Stimulated activated memory B cell treated with anti-CD40 and anti-IgM and Interleukin-4, amounts not matched to agents 10 μg/mL and 1 μg/mL and 100 μg/mL, for 72 hours (primary cell): Measurements from ENCODE around the gene LDHA.

Source experiments
- ATAC-seq: fragments of 150-1000 bp; cut with Tn5 transposase; 2 replicates; pipeline ENCODE4 v1.10.0; 2021
- H3K27ac Mint-ChIP-seq: one replicate; pipeline ENCODE4 v1.8.0; 2022; ENCODE audit warnings: mild to moderate bottlenecking, mixed read lengths
- H3K27me3 Mint-ChIP-seq: one replicate; pipeline ENCODE4 v1.8.0; 2022; ENCODE audit warnings: mixed read lengths
- H3K36me3 Mint-ChIP-seq: one replicate; pipeline ENCODE4 v1.8.0; 2022; ENCODE audit warnings: mixed read lengths
- H3K4me1 Mint-ChIP-seq: one replicate; pipeline ENCODE4 v1.8.0; 2022; ENCODE audit warnings: mixed read lengths
- H3K4me3 Mint-ChIP-seq: one replicate; pipeline ENCODE4 v1.8.0; 2022; ENCODE audit warnings: mild to moderate bottlenecking, moderate library complexity, mixed read lengths
- H3K9me3 Mint-ChIP-seq: one replicate; pipeline ENCODE4 v1.8.0; 2022; ENCODE audit warnings: mixed read lengths

Gene LDHA

DNA sequence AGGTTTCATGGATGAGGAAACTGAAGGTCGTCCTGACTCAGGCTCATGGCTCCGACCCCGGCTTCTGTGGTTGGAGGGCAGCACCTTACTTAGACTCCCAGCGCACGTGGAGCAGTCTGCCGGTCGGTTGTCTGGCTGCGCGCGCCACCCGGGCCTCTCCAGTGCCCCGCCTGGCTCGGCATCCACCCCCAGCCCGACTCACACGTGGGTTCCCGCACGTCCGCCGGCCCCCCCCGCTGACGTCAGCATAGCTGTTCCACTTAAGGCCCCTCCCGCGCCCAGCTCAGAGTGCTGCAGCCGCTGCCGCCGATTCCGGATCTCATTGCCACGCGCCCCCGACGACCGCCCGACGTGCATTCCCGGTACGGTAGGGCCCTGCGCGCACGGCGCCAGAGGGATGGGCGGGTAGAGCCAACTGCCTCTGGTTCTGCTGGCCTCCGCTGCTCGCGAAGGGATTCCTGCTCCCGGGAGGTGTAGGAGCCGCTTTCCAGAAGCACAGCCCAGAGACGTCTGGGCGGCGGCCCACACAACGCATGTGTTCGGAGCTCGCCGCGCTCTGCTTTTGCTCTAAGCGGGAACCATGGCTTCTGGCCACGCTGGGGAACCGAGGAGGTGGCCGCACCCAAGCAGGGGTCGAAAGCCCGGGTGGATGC is at the start of gene LDHA:
LDHA (plus strand) TSS at position 289 of the 653 bp plus-strand sequence. CDS start 2,280 bp downstream, outside the sequence.
- no peaks in the 10 kb centered on the region for H3K27me3 Mint-ChIP-seq
- H3K4me1 Mint-ChIP-seq, result peaks cover 28% of the 10 kb centered on the region
- no peaks in the 10 kb centered on the region for H3K9me3 Mint-ChIP-seq
- H3K36me3 Mint-ChIP-seq, result peaks cover 18% of the 10 kb centered on the region
- H3K4me3 Mint-ChIP-seq, result peak within 1 kb of the TSS; percentile 99
- ATAC-seq, result peak; percentile 91
- H3K27ac Mint-ChIP-seq, result peak within 1 kb of the TSS; percentile 93

- no peak for ATAC-seq
- Mint-ChIP-seq H3K36me3 (peaks cover 45% of the 10 kb centered on the region), H3K27me3 (no peaks in the 10 kb centered on the region), H3K4me1 (no peaks in the 10 kb centered on the region), H3K27ac (no peak overlapping the region), H3K4me3 (no peak overlapping the region), H3K9me3 (no peaks in the 10 kb centered on the region)
These were observed 46.8 kb upstream of the LDHA start for GRCh38 chr11:18347471-18348125.

- Mint-ChIP-seq H3K9me3 (no peaks in the 10 kb centered on the region), H3K27ac (no peak overlapping the region), H3K4me1 (no peaks in the 10 kb centered on the region), H3K27me3 (no peaks in the 10 kb centered on the region), H3K36me3 (peaks cover 47% of the 10 kb centered on the region), H3K4me3 (no peak overlapping the region)
- no peak for ATAC-seq
These were observed 41.8 kb upstream of the LDHA start for GRCh38 chr11:18352581-18352980.

- peaks cover 41% of the 10 kb centered on the region for H3K36me3 Mint-ChIP-seq
- H3K27me3 Mint-ChIP-seq, result no peaks in the 10 kb centered on the region
- no peak for ATAC-seq
- no peaks in the 10 kb centered on the region for H3K9me3 Mint-ChIP-seq
- no peak overlapping the region for H3K4me3 Mint-ChIP-seq
- no peak overlapping the region for H3K27ac Mint-ChIP-seq
- no peaks in the 10 kb centered on the region for H3K4me1 Mint-ChIP-seq
These were observed 35.7 kb upstream of the LDHA start for GRCh38 chr11:18358646-18359045.

DNA sequence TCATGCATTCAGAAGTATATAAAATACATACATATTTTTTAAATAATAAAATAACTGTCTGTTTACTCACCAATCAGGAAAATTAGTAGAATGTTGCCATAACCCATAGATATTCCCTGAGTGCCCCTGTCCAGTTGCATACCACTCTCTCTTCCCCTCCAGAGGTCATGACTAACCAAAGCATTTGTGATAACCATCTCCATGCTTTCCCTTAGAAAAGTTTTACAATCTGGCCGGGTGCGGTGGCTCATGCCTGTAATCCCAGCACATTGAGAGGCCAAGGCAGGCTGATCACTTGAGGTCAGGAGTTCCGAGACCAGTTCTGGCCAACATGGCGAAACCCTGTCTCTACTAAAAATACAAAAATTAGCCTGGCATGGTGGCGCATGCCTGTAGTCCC is 33.2 kb upstream of the LDHA start:
- no peaks in the 10 kb centered on the region for H3K27me3 Mint-ChIP-seq
- no peaks in the 10 kb centered on the region for H3K4me1 Mint-ChIP-seq
- H3K27ac Mint-ChIP-seq, result no peak overlapping the region
- H3K36me3 Mint-ChIP-seq, result peaks cover 42% of the 10 kb centered on the region
- H3K9me3 Mint-ChIP-seq, result no peaks in the 10 kb centered on the region
- ATAC-seq, result no peak
- no peak overlapping the region for H3K4me3 Mint-ChIP-seq

- H3K36me3 Mint-ChIP-seq, result peaks cover 28% of the 10 kb centered on the region
- no peaks in the 10 kb centered on the region for H3K4me1 Mint-ChIP-seq
- no peak for ATAC-seq
- H3K27ac Mint-ChIP-seq, result no peak overlapping the region
- no peaks in the 10 kb centered on the region for H3K9me3 Mint-ChIP-seq
- no peaks in the 10 kb centered on the region for H3K27me3 Mint-ChIP-seq
- H3K4me3 Mint-ChIP-seq, result no peak overlapping the region
These were observed 29.8 kb upstream of the LDHA start for GRCh38 chr11:18364495-18365073.

- ATAC-seq, result no peak
- Mint-ChIP-seq H3K4me1 (no peaks in the 10 kb centered on the region), H3K9me3 (no peaks in the 10 kb centered on the region), H3K27ac (no peak overlapping the region), H3K27me3 (no peaks in the 10 kb centered on the region), H3K36me3 (peaks cover 28% of the 10 kb centered on the region), H3K4me3 (no peak overlapping the region)
These were observed 28.6 kb upstream of the LDHA start for GRCh38 chr11:18365741-18366140.

DNA sequence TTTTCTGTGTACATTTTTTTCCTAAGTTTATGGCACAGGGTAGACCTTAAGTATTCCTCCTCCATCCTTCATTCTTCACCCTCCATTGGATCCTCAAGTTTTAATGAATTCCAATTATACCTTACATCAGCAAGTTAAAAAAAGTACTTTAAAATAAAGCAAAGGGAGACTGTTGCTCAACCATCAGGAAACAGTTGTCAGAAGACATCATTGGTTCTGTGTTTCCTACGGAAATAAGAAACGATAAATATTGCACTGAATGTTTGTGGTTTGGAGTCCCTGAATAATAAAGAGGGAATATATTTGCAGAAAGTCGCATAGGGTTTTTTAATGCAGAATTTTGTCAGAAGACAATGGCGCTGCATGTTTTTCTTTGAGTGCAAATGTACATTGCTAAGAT is 28.1 kb upstream of the LDHA start:
- H3K4me1 Mint-ChIP-seq, result no peaks in the 10 kb centered on the region
- peaks cover 25% of the 10 kb centered on the region for H3K36me3 Mint-ChIP-seq
- ATAC-seq, result no peak
- H3K9me3 Mint-ChIP-seq, result no peaks in the 10 kb centered on the region
- H3K27me3 Mint-ChIP-seq, result no peaks in the 10 kb centered on the region
- no peak overlapping the region for H3K27ac Mint-ChIP-seq
- H3K4me3 Mint-ChIP-seq, result no peak overlapping the region

- no peak for ATAC-seq
- no peak overlapping the region for H3K4me3 Mint-ChIP-seq
- peaks cover 23% of the 10 kb centered on the region for H3K36me3 Mint-ChIP-seq
- H3K4me1 Mint-ChIP-seq, result no peaks in the 10 kb centered on the region
- H3K9me3 Mint-ChIP-seq, result no peaks in the 10 kb centered on the region
- H3K27me3 Mint-ChIP-seq, result no peaks in the 10 kb centered on the region
- H3K27ac Mint-ChIP-seq, result no peak overlapping the region
These were observed 26.9 kb upstream of the LDHA start for GRCh38 chr11:18367431-18367830.

GRCh38 chr11:18368221-18368620 is 26.1 kb upstream of the LDHA start:
- Mint-ChIP-seq H3K27ac (no peak overlapping the region), H3K9me3 (no peaks in the 10 kb centered on the region), H3K4me3 (no peak overlapping the region), H3K4me1 (no peaks in the 10 kb centered on the region), H3K27me3 (no peaks in the 10 kb centered on the region), H3K36me3 (peaks cover 23% of the 10 kb centered on the region)
- no peak for ATAC-seq

GRCh38 chr11:18369398-18369797 is 25.0 kb upstream of the LDHA start:
- no peaks in the 10 kb centered on the region for H3K4me1 Mint-ChIP-seq
- no peaks in the 10 kb centered on the region for H3K27me3 Mint-ChIP-seq
- no peak overlapping the region for H3K27ac Mint-ChIP-seq
- ATAC-seq, result no peak
- H3K36me3 Mint-ChIP-seq, result peaks cover 19% of the 10 kb centered on the region
- no peaks in the 10 kb centered on the region for H3K9me3 Mint-ChIP-seq
- H3K4me3 Mint-ChIP-seq, result no peak overlapping the region

GRCh38 chr11:18371279-18371678 is 23.1 kb upstream of the LDHA start:
- no peaks in the 10 kb centered on the region for H3K27me3 Mint-ChIP-seq
- no peak for ATAC-seq
- no peak overlapping the region for H3K27ac Mint-ChIP-seq
- H3K4me3 Mint-ChIP-seq, result no peak overlapping the region
- H3K36me3 Mint-ChIP-seq, result peaks cover 9% of the 10 kb centered on the region
- no peaks in the 10 kb centered on the region for H3K4me1 Mint-ChIP-seq
- H3K9me3 Mint-ChIP-seq, result no peaks in the 10 kb centered on the region

DNA sequence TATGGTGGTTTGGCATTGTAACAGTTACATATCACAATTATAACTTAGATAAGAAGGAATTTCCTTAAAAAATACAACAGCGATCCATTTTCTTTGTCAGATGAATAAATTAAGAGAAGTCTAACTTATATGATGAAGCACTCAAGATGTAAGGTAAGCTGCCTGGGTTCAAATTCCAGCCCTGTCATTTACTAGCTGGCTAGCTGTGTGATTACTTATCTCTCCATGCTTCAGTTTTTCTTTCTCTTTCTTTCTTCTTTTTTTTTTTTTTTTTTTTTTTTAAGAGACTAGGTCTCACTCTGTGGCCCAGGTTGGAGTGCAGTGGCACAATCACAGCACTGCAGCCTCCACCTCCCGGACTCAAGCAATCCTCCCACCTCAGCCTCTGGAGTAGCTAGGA is 22.2 kb upstream of the LDHA start:
- Mint-ChIP-seq H3K4me1 (no peaks in the 10 kb centered on the region), H3K4me3 (no peak overlapping the region), H3K9me3 (no peaks in the 10 kb centered on the region), H3K36me3 (peaks cover 6% of the 10 kb centered on the region), H3K27ac (no peak overlapping the region), H3K27me3 (no peaks in the 10 kb centered on the region)
- no peak for ATAC-seq

DNA sequence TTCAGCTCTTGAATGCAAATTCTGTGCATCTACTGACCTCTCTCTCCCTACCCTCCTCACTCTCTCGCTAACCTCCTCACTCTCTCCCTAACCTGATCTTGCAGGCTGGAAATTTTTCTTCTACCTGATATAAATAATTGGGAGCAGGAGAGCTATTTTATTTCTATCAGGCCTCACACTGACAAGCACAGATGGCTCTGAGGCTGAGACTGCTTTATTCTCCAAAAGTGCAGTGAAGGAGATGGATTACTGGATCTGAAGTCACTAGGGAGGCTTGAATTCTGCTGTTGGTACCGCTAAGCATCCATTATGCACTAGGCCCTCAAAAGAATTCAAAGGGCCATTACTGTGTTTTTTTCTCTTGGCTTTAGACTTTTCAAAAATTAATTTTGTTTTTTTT is 19.4 kb upstream of the LDHA start:
- no peak for ATAC-seq
- Mint-ChIP-seq H3K4me1 (no peaks in the 10 kb centered on the region), H3K36me3 (no peaks in the 10 kb centered on the region), H3K27me3 (no peaks in the 10 kb centered on the region), H3K9me3 (no peaks in the 10 kb centered on the region), H3K4me3 (no peak overlapping the region), H3K27ac (peak overlapping the region; percentile 13)

DNA sequence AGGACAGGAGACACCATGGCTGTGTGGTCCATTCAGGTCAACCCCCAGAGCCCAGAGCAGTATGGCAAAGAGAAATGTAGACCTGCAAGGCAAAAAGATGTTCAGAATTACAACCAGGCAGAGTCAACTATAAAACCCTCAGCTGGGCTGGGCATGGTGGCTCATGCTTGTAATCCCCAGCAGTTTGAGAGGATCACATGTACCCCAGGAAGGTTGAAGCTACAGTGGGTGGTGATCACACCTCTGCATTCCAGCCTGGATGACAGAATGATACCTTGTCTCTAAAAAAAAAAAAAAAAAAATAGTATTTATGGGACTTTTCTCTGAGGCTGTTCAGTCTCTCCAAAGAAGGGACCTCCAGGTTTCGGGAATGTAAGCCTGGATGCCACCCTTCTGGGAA is 18.4 kb upstream of the LDHA start:
- no peaks in the 10 kb centered on the region for H3K9me3 Mint-ChIP-seq
- no peak overlapping the region for H3K4me3 Mint-ChIP-seq
- no peaks in the 10 kb centered on the region for H3K36me3 Mint-ChIP-seq
- H3K27ac Mint-ChIP-seq, result no peak overlapping the region
- H3K27me3 Mint-ChIP-seq, result no peaks in the 10 kb centered on the region
- H3K4me1 Mint-ChIP-seq, result no peaks in the 10 kb centered on the region
- ATAC-seq, result no peak

DNA sequence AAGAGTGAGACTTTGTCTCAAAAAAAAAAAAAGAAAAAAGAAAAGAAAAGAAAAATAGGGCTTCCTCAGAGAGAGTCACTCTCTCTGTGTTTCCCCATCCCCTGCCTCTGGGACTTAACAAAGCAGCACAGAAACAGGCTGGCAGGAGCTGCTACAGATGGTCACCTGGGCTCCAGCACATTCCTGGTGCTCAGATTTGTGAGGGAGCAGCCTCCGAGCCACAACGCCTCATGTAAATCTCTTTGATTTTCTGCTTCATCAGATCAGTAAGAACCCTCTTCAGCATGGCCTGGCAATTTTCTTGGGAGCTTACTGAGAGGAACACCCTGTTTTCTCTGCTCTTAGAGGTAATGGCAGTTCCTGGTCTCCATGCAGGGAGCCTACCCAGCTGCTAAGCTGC is 15.2 kb upstream of the LDHA start:
- H3K27ac Mint-ChIP-seq, result no peak overlapping the region
- ATAC-seq, result no peak
- no peaks in the 10 kb centered on the region for H3K27me3 Mint-ChIP-seq
- H3K4me1 Mint-ChIP-seq, result peaks cover 14% of the 10 kb centered on the region
- H3K9me3 Mint-ChIP-seq, result no peaks in the 10 kb centered on the region
- no peaks in the 10 kb centered on the region for H3K36me3 Mint-ChIP-seq
- no peak overlapping the region for H3K4me3 Mint-ChIP-seq
